T-cell (primary cell): Measurements from ENCODE around the gene TMEM178B. TPM values are rescaled to one million over a fixed set of nuclear protein-coding genes. Genes with fewer than 3 reads are reported as not detected.

Experiments used
- ATAC-seq, 4 experiments: fragments of 200-7000 bp in 3 of 4; fragments of 150-1000 bp in 1 of 4; cut with Tn5 transposase; replicated peaks in 1 of 4; 1 replicate in 3 of 4; 2 replicates in 1 of 4; pipeline ENCODE4 v1.10.0; 2021; ENCODE audit warnings: moderate library complexity in 3 of 4, mild to moderate bottlenecking in 2 of 4, moderate number of reproducible peaks in 1 of 4
- CTCF ChIA-PET, 2 donors: fragments of 300-600 bp; sonication (Branson Sonifier 250); formaldehyde crosslinking; loops; one replicate each; lab custom pipeline; 2022; ENCODE audit warnings: antibody characterized with exemption in 2 of 2; lab: Charles Lee
- POLR2A ChIA-PET, 2 donors: fragments of 300-600 bp; sonication (Branson Sonifier 250); formaldehyde crosslinking; loops; one replicate each; lab custom pipeline; 2022; ENCODE audit warnings: antibody characterized with exemption in 2 of 2; lab: Charles Lee
- DNase-seq, 35 experiments: peaks; one replicate each; pipeline versions ENCODE4 v3.0.0 to v3.0.0-alpha.2; 2013 to 2023
- H3K27ac ChIP-seq: one replicate; pipeline ENCODE4 v1.5.1; 2013; ENCODE audit warnings: low read length
- H3K27me3 ChIP-seq, 2 experiments: replicated peaks in 1 of 2; 1 replicate in 1 of 2; 2 replicates in 1 of 2; pipeline versions ENCODE4 v1.6.1 to v1.7.0; 2013; ENCODE audit warnings: low read length in 1 of 2, mixed read lengths in 1 of 2; ENCODE audit not compliant: control insufficient read depth in 2 of 2, insufficient read depth in 2 of 2; ENCODE audit errors: extremely low read depth in 1 of 2
- H3K36me3 ChIP-seq, 2 donors: 1 replicate in 1 of 2; 2 replicates in 1 of 2; pipeline versions ENCODE4 v1.6.1 to v1.7.0; 2013; ENCODE audit warnings: low read length in 1 of 2; ENCODE audit not compliant: control insufficient read depth in 2 of 2, insufficient read depth in 1 of 2; ENCODE audit errors: extremely low read depth in 1 of 2
- H3K4me1 ChIP-seq, 2 experiments: 1 replicate in 1 of 2; 2 replicates in 1 of 2; pipeline versions ENCODE4 v1.6.1 to v1.7.0; 2013; ENCODE audit warnings: low read length in 2 of 2, mixed read lengths in 1 of 2; ENCODE audit not compliant: insufficient read depth in 2 of 2, control insufficient read depth in 1 of 2; ENCODE audit errors: extremely low read depth in 1 of 2
- H3K4me3 ChIP-seq, 2 donors: 1 replicate in 1 of 2; 2 replicates in 1 of 2; pipeline versions ENCODE4 v1.5.1 to v1.7.0; 2013; ENCODE audit warnings: mild to moderate bottlenecking in 2 of 2, low read length in 1 of 2, moderate library complexity in 1 of 2; ENCODE audit not compliant: control insufficient read depth in 1 of 2; ENCODE audit errors: extremely low read depth in 1 of 2
- H3K9me3 ChIP-seq: 2 replicates; pipeline ENCODE4 v1.7.0; 2013
- H3K27ac Mint-ChIP-seq, 2 donors: one replicate each; pipeline ENCODE4 v1.8.0; 2020 to 2021; ENCODE audit warnings: mild to moderate bottlenecking in 2 of 2, mixed read lengths in 2 of 2
- H3K27me3 Mint-ChIP-seq, 2 donors: one replicate each; pipeline ENCODE4 v1.8.0; 2021 to 2022; ENCODE audit warnings: mixed read lengths in 2 of 2
- H3K36me3 Mint-ChIP-seq: one replicate; pipeline ENCODE4 v1.8.0; 2021; ENCODE audit warnings: mixed read lengths
- H3K4me1 Mint-ChIP-seq, 3 donors: one replicate each; pipeline ENCODE4 v1.8.0; 2020 to 2022; ENCODE audit warnings: mixed read lengths in 3 of 3, mild to moderate bottlenecking in 1 of 3
- H3K4me3 Mint-ChIP-seq, 3 donors: one replicate each; pipeline ENCODE4 v1.8.0; 2020 to 2022; ENCODE audit warnings: mild to moderate bottlenecking in 3 of 3, mixed read lengths in 3 of 3, moderate library complexity in 3 of 3
- H3K9me3 Mint-ChIP-seq, 3 donors: one replicate each; pipeline ENCODE4 v1.8.0; 2020 to 2022; ENCODE audit warnings: mixed read lengths in 3 of 3
- WGBS: methylation state at CpG from one replicate; pipeline ENCODE4 v1.1.5; 2013; ENCODE audit warnings: missing lambda C conversion rate; ENCODE audit not compliant: insufficient coverage; 5-methylcytosine and 5-hydroxymethylcytosine counted together
- total RNA-seq, 35 experiments: library from RNA in 6 of 35; stranded (reverse) in 6 of 35; fragments of 120-200 nt in 1 of 35; gene quantifications; one replicate each; pipeline versions ENCODE4 v1.2.1 to v1.2.4 and lab custom pipeline; 2013 to 2026

TMEM178B gene
- total RNA-seq, 5 donors from 2014 or later (not counting 1 experiment from before 2014, with no cell fraction given), result 0.14 to 0.86 (median 0.32) TPM

DNA sequence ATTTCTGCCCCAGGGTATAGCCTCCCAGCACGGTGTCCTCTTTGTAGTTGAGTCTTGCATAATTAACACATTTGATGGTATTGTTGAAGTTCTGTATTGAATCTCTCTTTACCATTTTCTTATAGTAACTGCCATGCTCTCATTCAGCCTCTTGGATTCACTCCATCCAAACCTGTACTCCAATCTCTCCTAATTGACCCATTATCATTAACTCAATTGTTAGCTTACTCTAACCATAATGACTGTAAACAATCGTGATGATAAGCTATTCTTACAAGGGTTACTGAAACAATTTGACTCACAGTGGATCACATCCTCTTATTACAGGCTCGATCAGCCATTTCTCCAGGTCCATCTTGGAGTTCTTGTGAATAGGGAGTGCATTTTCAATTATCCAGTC, 285.4 kb downstream of the TMEM178B start:
- WGBS, result no CpG with 5 or more reads among the region's 3 CpGs
- no peaks in the 10 kb centered on the region for H3K9me3 ChIP-seq
- H3K27ac ChIP-seq, result no peak overlapping the region
- no peaks in the 10 kb centered on the region for H3K27me3 ChIP-seq
- H3K4me1 ChIP-seq, result no peaks in the 10 kb centered on the region
- POLR2A ChIA-PET, result no interaction called here
- CTCF ChIA-PET, result no interaction called here
- no peaks in the 10 kb centered on the region for H3K36me3 ChIP-seq
- peaks cover 1 to 6% of the 10 kb centered on the region in 2 donors for H3K27me3 Mint-ChIP-seq
- no peaks in the 10 kb centered on the region for H3K9me3 Mint-ChIP-seq
- H3K4me3 ChIP-seq, result no peak overlapping the region
- ATAC-seq (no peak), DNase-seq (no peak)
- no peaks in the 10 kb centered on the region for H3K36me3 Mint-ChIP-seq
- H3K4me3 Mint-ChIP-seq, result no peak overlapping the region
- no peak overlapping the region for H3K27ac Mint-ChIP-seq
- peaks cover 0 to 7% (median 0%) of the 10 kb centered on the region in 3 donors for H3K4me1 Mint-ChIP-seq

- Histone ChIP-seq H3K4me3 (no peak overlapping the region), H3K27me3 (no peaks in the 10 kb centered on the region), H3K9me3 (no peaks in the 10 kb centered on the region), H3K36me3 (no peaks in the 10 kb centered on the region), H3K27ac (no peak overlapping the region), H3K4me1 (no peaks in the 10 kb centered on the region)
- H3K27ac Mint-ChIP-seq, result no peak overlapping the region
- POLR2A ChIA-PET, result no interaction called here
- H3K9me3 Mint-ChIP-seq, result no peaks in the 10 kb centered on the region
- H3K27me3 Mint-ChIP-seq, result peaks cover 1 to 6% of the 10 kb centered on the region in 2 donors
- H3K36me3 Mint-ChIP-seq, result no peaks in the 10 kb centered on the region
- WGBS, result no CpG with 5 or more reads among the region's 5 CpGs
- ATAC-seq (no peak), DNase-seq (no peak)
- no peak overlapping the region for H3K4me3 Mint-ChIP-seq
- CTCF ChIA-PET, result no interaction called here
- peaks cover 0 to 1% (median 0%) of the 10 kb centered on the region in 3 donors for H3K4me1 Mint-ChIP-seq
These were observed 286.0 kb downstream of the TMEM178B start for GRCh38 chr7:141359740-141360415.

GRCh38 chr7:141360416-141360760, 286.5 kb downstream of the TMEM178B start:
- no peaks in the 10 kb centered on the region for H3K9me3 ChIP-seq
- Mint-ChIP-seq H3K9me3 (no peaks in the 10 kb centered on the region), H3K27ac (no peak overlapping the region), H3K4me1 (no peaks in the 10 kb centered on the region), H3K36me3 (no peaks in the 10 kb centered on the region), H3K4me3 (no peak overlapping the region), H3K27me3 (peaks cover 1 to 6% of the 10 kb centered on the region in 2 donors)
- H3K27me3 ChIP-seq, result no peaks in the 10 kb centered on the region
- ChIA-PET CTCF (no interaction called here), POLR2A (no interaction called here)
- no peaks in the 10 kb centered on the region for H3K36me3 ChIP-seq
- no peak for DNase-seq
- WGBS, result no CpG with 5 or more reads among the region's 3 CpGs
- no peak overlapping the region for H3K4me3 ChIP-seq
- ATAC-seq, result no peak
- no peak overlapping the region for H3K27ac ChIP-seq
- H3K4me1 ChIP-seq, result no peaks in the 10 kb centered on the region

DNA sequence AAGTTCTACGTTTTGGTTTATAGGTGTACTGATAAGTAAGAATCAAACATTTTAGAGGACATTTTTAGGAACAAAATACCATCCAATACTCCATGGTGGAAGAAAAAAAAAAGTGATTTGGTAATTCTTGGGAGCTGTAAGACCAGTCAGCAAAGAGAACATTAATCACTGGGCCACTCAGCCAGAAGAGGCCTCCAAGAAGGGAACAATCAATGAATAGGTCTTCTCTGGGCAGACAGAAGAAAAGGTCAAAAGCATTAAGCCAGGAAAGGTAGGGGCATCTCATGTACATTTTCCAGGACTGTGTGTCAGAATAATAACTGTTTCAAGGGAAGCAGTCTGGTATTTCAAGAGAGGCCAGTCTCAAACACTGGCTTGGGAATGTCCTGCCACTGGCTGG, 286.9 kb downstream of the TMEM178B start:
- Histone ChIP-seq H3K27me3 (no peaks in the 10 kb centered on the region), H3K4me1 (no peaks in the 10 kb centered on the region), H3K36me3 (no peaks in the 10 kb centered on the region), H3K27ac (no peak overlapping the region), H3K4me3 (no peak overlapping the region), H3K9me3 (no peaks in the 10 kb centered on the region)
- Mint-ChIP-seq H3K27ac (no peak overlapping the region), H3K36me3 (no peaks in the 10 kb centered on the region), H3K4me1 (no peaks in the 10 kb centered on the region), H3K9me3 (no peaks in the 10 kb centered on the region), H3K27me3 (peaks cover 1 to 6% of the 10 kb centered on the region in 2 donors), H3K4me3 (no peak overlapping the region)
- ChIA-PET CTCF (no interaction called here), POLR2A (no interaction called here)
- DNase-seq (no peak), ATAC-seq (no peak)
- WGBS, result no CpG with 5 or more reads among the region's 1 CpG

- no peaks in the 10 kb centered on the region for H3K9me3 Mint-ChIP-seq
- ChIA-PET POLR2A (no interaction called here), CTCF (no interaction called here)
- H3K27ac Mint-ChIP-seq, result no peak overlapping the region
- H3K36me3 ChIP-seq, result no peaks in the 10 kb centered on the region
- no peak for DNase-seq
- no peak overlapping the region for H3K27ac ChIP-seq
- H3K4me3 ChIP-seq, result no peak overlapping the region
- H3K27me3 ChIP-seq, result no peaks in the 10 kb centered on the region
- ATAC-seq, result no peak
- H3K4me1 ChIP-seq, result no peaks in the 10 kb centered on the region
- H3K36me3 Mint-ChIP-seq, result no peaks in the 10 kb centered on the region
- 86% methylated on average over 1 of the region's 2 CpGs for WGBS
- peaks cover 1 to 9% of the 10 kb centered on the region in 2 donors for H3K27me3 Mint-ChIP-seq
- H3K9me3 ChIP-seq, result no peaks in the 10 kb centered on the region
- no peak overlapping the region for H3K4me3 Mint-ChIP-seq
- no peaks in the 10 kb centered on the region for H3K4me1 Mint-ChIP-seq
These were observed 287.6 kb downstream of the TMEM178B start for GRCh38 chr7:141361479-141361878.

- H3K4me3 ChIP-seq, result no peak overlapping the region
- no peak for ATAC-seq
- 94% methylated on average over 3 of the region's 4 CpGs for WGBS
- no peaks in the 10 kb centered on the region for H3K27me3 ChIP-seq
- Mint-ChIP-seq H3K27ac (no peak overlapping the region), H3K4me1 (no peaks in the 10 kb centered on the region), H3K4me3 (no peak overlapping the region), H3K36me3 (no peaks in the 10 kb centered on the region), H3K27me3 (peaks cover 1 to 11% of the 10 kb centered on the region in 2 donors), H3K9me3 (no peaks in the 10 kb centered on the region)
- no peak for DNase-seq
- ChIA-PET CTCF (no interaction called here), POLR2A (no interaction called here)
- no peaks in the 10 kb centered on the region for H3K9me3 ChIP-seq
- no peaks in the 10 kb centered on the region for H3K4me1 ChIP-seq
- no peaks in the 10 kb centered on the region for H3K36me3 ChIP-seq
- H3K27ac ChIP-seq, result no peak overlapping the region
These were observed 288.1 kb downstream of the TMEM178B start for GRCh38 chr7:141361960-141362359.
